Measurements from ENCODE around the gene JUND.

JUND gene

GRCh38 chr19:18261474-18261873 lies 19.9 kb downstream of the JUND start:
- H3K4me3 ChIP-seq (ENCODE audit: low read depth, low read length), result no peak overlapping the region
- TF ChIP-seq, protein P1, sequence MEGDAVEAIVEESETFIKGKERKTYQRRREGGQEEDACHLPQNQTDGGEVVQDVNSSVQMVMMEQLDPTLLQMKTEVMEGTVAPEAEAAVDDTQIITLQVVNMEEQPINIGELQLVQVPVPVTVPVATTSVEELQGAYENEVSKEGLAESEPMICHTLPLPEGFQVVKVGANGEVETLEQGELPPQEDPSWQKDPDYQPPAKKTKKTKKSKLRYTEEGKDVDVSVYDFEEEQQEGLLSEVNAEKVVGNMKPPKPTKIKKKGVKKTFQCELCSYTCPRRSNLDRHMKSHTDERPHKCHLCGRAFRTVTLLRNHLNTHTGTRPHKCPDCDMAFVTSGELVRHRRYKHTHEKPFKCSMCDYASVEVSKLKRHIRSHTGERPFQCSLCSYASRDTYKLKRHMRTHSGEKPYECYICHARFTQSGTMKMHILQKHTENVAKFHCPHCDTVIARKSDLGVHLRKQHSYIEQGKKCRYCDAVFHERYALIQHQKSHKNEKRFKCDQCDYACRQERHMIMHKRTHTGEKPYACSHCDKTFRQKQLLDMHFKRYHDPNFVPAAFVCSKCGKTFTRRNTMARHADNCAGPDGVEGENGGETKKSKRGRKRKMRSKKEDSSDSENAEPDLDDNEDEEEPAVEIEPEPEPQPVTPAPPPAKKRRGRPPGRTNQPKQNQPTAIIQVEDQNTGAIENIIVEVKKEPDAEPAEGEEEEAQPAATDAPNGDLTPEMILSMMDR (IDR thresholded peaks at IDR 0.05; ENCODE audit: control insufficient read depth, extremely low read depth, insufficient read depth), result no peak
- DNase-seq (ENCODE audit: low read depth), result no peak

GRCh38 chr19:18259893-18260292 lies 21.5 kb downstream of the JUND start:
- TF ChIP-seq, protein P1 (IDR thresholded peaks at IDR 0.05; ENCODE audit: control insufficient read depth, extremely low read depth, insufficient read depth), result no peak
- H3K4me3 ChIP-seq (ENCODE audit: low read depth, low read length), result no peak overlapping the region

GRCh38 chr19:18257503-18258470 lies 23.6 kb downstream of the JUND start:
- TF ChIP-seq, protein P1 (IDR thresholded peaks at IDR 0.05; ENCODE audit: control insufficient read depth, extremely low read depth, insufficient read depth), result no peak
- DNase-seq (ENCODE audit: low read depth), result no peak
- H3K4me3 ChIP-seq (ENCODE audit: low read depth, low read length), result no peak overlapping the region

More at GRCh38 chr19:18259893-18260292, 21.5 kb downstream of the JUND start:
- no peak for DNase-seq (ENCODE audit: low read depth)

DNA sequence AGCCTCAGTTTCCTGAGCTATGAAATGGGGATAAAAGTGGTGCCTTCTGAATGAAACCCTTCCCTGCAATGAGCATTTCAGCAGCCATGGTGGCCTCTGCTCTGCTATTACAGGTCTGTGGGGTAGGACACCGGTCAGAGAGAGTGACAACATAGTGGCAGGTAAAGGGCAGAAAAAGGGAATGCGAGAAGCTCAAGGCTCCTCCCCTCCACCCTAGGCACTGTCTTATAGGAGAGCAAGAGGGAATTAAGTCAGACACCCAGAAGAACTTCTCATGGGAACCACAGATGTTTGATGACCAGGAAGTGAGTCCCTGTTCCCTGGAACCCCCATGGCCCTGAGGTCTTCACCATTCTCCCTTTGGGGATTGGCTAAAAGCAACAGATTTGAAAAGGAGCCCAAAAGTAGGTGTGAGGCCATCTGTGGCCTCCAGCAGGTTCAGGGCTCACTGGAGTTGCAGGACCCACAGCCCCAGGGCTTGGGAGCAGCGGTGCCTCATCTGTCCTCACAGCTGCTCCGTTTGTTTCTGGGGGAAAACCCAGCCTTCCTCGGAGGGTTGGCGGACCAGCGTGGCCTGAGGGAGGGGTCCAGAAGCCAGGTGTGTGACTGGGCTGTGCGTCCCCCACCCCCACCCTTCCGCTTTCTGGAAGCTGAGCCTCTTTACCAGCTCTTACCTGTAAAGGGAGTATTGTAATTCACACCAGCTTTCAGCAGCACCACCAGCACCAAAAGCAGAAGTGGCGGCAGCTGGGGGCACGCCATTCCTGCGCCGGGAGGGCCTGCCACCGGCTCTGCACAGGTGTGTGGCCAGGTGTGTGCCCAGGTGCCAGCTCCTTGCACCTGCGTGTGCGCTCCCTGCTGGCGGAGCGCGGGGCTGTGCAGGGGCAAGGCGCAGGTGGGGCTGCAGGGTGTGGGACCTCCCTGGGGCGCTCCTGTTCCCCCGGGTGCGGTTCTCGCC lies 26.6 kb downstream of the JUND start:
- H3K4me3 ChIP-seq (ENCODE audit: low read depth, low read length), result no peak overlapping the region
- no peak for DNase-seq (ENCODE audit: low read depth)
- TF ChIP-seq, protein P1 (IDR thresholded peaks at IDR 0.05; ENCODE audit: control insufficient read depth, extremely low read depth, insufficient read depth), result peak; percentile 44

- no peak for DNase-seq (ENCODE audit: low read depth)
- TF ChIP-seq, protein P1 (IDR thresholded peaks at IDR 0.05; ENCODE audit: control insufficient read depth, extremely low read depth, insufficient read depth), result no peak
- H3K4me3 ChIP-seq (ENCODE audit: low read depth, low read length), result no peak overlapping the region
Measured at GRCh38 chr19:18253716-18254115, 27.7 kb downstream of the JUND start.

DNA sequence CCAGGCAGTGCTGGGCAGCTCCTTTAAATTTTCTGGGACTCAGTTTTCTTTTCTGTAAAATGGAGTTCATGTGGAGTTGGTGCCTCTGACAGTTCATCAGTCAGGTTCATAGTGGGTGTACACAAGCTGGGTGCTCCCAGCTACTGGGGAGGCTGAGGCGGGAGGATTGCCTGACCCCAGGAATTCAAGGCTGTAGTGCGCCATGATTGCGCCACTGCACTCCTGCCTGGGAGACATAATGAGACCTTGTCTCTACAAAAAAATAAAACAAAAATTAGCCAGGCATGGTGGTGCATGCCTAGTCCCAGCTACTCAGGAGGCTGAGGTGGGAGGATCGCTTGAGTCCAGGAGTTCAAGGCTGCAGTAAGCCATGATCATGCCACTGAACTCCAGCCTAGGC lies 28.3 kb downstream of the JUND start:
- TF ChIP-seq, protein P1 (IDR thresholded peaks at IDR 0.05; ENCODE audit: control insufficient read depth, extremely low read depth, insufficient read depth), result no peak
- no peak overlapping the region for H3K4me3 ChIP-seq (ENCODE audit: low read depth, low read length)
- DNase-seq (ENCODE audit: low read depth), result no peak

All from LNCaP clone FGC (cell line).